Spleen (tissue), 11 donors: ENCODE measurements around the gene PDE4D. TPM values are rescaled to one million over a fixed set of nuclear protein-coding genes. Genes with fewer than 3 reads are reported as not detected.

Source experiments
- DNase-seq: peaks from one replicate; pipeline ENCODE4 v3.0.0-alpha.2; 2020
- H3K27ac ChIP-seq, 8 donors: fragments of 200-600 bp; sonication (generic) in 7 of 8; 1 replicate in 4 of 8; 2 replicates in 4 of 8; pipeline versions ENCODE4 v1.5.0 to v1.8.0; 2016 to 2021; ENCODE audit warnings: inconsistent platforms in 4 of 8, mild to moderate bottlenecking in 4 of 8, moderate library complexity in 1 of 8
- H3K27me3 ChIP-seq, 7 donors: fragments of 200-600 bp; sonication (generic) in 6 of 7; replicated peaks in 1 of 7; 1 replicate in 4 of 7; 2 replicates in 3 of 7; pipeline versions ENCODE4 v1.5.0 to v1.8.0; 2016 to 2021; ENCODE audit warnings: inconsistent platforms in 3 of 7, mild to moderate bottlenecking in 1 of 7
- H3K36me3 ChIP-seq, 6 donors: fragments of 200-600 bp; sonication (generic) in 5 of 6; 1 replicate in 4 of 6; 2 replicates in 2 of 6; pipeline versions ENCODE4 v1.5.0 to v1.8.0; 2016 to 2021; ENCODE audit warnings: inconsistent platforms in 2 of 6
- H3K4me1 ChIP-seq, 6 donors: fragments of 200-600 bp; sonication (generic) in 5 of 6; 1 replicate in 3 of 6; 2 replicates in 3 of 6; pipeline versions ENCODE4 v1.5.0 to v1.8.0; 2016 to 2021; ENCODE audit warnings: inconsistent platforms in 3 of 6
- H3K4me3 ChIP-seq, 8 donors: fragments of 200-600 bp; sonication (generic) in 7 of 8; 1 replicate in 4 of 8; 2 replicates in 4 of 8; pipeline versions ENCODE4 v1.5.0 to v1.8.0; 2016 to 2021; ENCODE audit warnings: inconsistent platforms in 4 of 8, mild to moderate bottlenecking in 4 of 8, moderate library complexity in 2 of 8
- H3K9me3 ChIP-seq, 8 donors: fragments of 200-600 bp; sonication (generic) in 7 of 8; 1 replicate in 4 of 8; 2 replicates in 4 of 8; pipeline versions ENCODE4 v1.5.0 to v1.8.0; 2016 to 2021; ENCODE audit warnings: inconsistent platforms in 4 of 8
- POLR2A ChIP-seq, 3 donors: fragments of 450-650 bp; IDR thresholded peaks; one replicate each; pipeline ENCODE4 v1.5.1; 2017; ENCODE audit warnings: antibody characterized with exemption in 3 of 3, mild to moderate bottlenecking in 1 of 3
- POLR2AphosphoS5 ChIP-seq, 3 donors: sonication (generic); formaldehyde crosslinking; IDR thresholded peaks; one replicate each; pipeline ENCODE4 v1.5.1; 2017; ENCODE audit warnings: antibody characterized with exemption in 3 of 3
- WGBS, 5 donors: extraction: QIAGEN DNeasy Blood & Tissue Kit in 3 of 5; methylation state at CpG; one replicate each; pipeline versions ENCODE4 v1.1.5 to v1.1.7; 2013 to 2018; 5-methylcytosine and 5-hydroxymethylcytosine counted together
- intact Hi-C: fragments of 100-400 bp; cut with DNase I; formaldehyde crosslinking; loops from one replicate; pipeline ENCODE4 v1.15.0; 2023; ENCODE audit warnings: low total_unique reads
- polyA plus RNA-seq, 3 donors: library from polyadenylated mRNA; stranded (reverse); fragments of 200-250 nt; gene quantifications; one replicate each; pipeline ENCODE4 v1.2.1, GENCODE V29; 2013
- total RNA-seq, 7 donors: library from RNA; depleted of rRNA in 3 of 7; stranded (reverse); fragments of >200 nt in 3 of 7; fragmentation: NEBNext Ultra II Directional in 4 of 7; extraction: Animal tissue kit (Norgen Biotek cat#: 25700) in 4 of 7; gene quantifications; one replicate each; pipeline versions ENCODE4 v1.1.0 to v1.2.1, GENCODE V29; 2016 to 2021
- TF ChIP-seq, protein P1 (sequence below), 11 experiments: fragments of 200-600 bp in 7 of 11; fragments of 450-650 bp in 4 of 11; sonication (generic) in 4 of 11; IDR thresholded peaks in 8 of 11; conservative IDR thresholded peaks in 3 of 11; 1 replicate in 7 of 11; 2 replicates in 4 of 11; pipeline versions ENCODE4 v1.4.0 to v1.8.0; 2016 to 2021; ENCODE audit warnings: antibody characterized with exemption in 11 of 11, inconsistent platforms in 4 of 11, mild to moderate bottlenecking in 1 of 11
- donor health status: healthy with polysubstance abuse.
- donor health status: DM: no; HTN: no; CAD: no; lungs with moderate emphysema.
- donor health status: DM: no; HTN: no; CAD: no.
- donor health status: Bipolar disorder and iron deficiency.
- donor health status: healthy.
- donor health status: DM: no; HTN: no; CAD: no.
- donor health status: DM: yes; HTN: yes; CAD: no.

PDE4D gene
- total and polyA plus RNA-seq, 10 donors: 0.88 to 51.8 (median 18.2) TPM

GRCh38 chr5:58933891-58934628 lies 959.5 kb downstream of the PDE4D start:
- no peak for TF ChIP-seq POLR2AphosphoS5 (IDR thresholded peaks at IDR 0.05)
- TF ChIP-seq POLR2A (IDR thresholded peaks at IDR 0.05): no peak
- TF ChIP-seq, protein P1, sequence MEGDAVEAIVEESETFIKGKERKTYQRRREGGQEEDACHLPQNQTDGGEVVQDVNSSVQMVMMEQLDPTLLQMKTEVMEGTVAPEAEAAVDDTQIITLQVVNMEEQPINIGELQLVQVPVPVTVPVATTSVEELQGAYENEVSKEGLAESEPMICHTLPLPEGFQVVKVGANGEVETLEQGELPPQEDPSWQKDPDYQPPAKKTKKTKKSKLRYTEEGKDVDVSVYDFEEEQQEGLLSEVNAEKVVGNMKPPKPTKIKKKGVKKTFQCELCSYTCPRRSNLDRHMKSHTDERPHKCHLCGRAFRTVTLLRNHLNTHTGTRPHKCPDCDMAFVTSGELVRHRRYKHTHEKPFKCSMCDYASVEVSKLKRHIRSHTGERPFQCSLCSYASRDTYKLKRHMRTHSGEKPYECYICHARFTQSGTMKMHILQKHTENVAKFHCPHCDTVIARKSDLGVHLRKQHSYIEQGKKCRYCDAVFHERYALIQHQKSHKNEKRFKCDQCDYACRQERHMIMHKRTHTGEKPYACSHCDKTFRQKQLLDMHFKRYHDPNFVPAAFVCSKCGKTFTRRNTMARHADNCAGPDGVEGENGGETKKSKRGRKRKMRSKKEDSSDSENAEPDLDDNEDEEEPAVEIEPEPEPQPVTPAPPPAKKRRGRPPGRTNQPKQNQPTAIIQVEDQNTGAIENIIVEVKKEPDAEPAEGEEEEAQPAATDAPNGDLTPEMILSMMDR (IDR thresholded peaks at IDR 0.05 in 8 of 11, conservative IDR thresholded peaks at IDR 0.05 in 3 of 11): no peak
- Histone ChIP-seq H3K27ac (peak overlapping the region in 3 of 8 donors; percentile 20 to 31 (median 21)), H3K27me3 (no peaks in the 10 kb centered on the region), H3K36me3 (no peaks in the 10 kb centered on the region), H3K4me1 (no peaks in the 10 kb centered on the region), H3K9me3 (no peaks in the 10 kb centered on the region), H3K4me3 (no peak overlapping the region)
- DNase-seq: no peak
- intact Hi-C loops: no loop called here
- 49 to 61% (median 55%) methylated on average over 6 of the region's 6 CpGs for WGBS, 5 donors

DNA sequence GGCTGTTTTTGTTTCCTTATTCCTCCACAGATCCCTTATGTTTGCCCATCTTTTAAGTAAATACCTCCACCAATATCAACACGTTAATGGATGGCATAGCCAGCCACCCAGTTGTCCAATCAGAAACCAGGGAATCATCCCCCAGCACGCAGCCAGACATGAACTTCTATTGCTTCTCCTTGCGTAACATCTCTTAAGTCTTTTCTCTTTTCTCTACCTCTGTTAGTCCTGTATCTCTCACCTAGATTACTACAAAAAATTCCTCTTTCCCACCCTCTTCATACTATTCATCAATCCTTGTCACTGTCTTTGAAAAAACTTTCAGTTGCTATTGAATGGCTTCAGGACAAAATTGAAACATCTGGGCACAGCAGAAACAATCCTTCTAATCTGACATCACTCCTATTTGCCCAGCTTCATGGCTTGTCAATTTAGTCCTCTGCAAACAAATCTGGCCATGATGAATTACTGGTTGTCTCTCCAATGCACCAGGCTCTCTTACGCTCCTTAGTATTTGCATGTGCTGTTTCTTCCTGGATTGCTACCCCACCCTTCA lies 961.4 kb downstream of the PDE4D start:
- Histone ChIP-seq H3K4me1 (peaks cover 0 to 1% (median under 1%) of the 10 kb centered on the region in 6 donors), H3K4me3 (no peak overlapping the region), H3K9me3 (no peaks in the 10 kb centered on the region), H3K27ac (no peak overlapping the region), H3K27me3 (no peaks in the 10 kb centered on the region), H3K36me3 (no peaks in the 10 kb centered on the region)
- 66 to 92% (median 81%) methylated on average over 4 of the region's 4 CpGs for whole genome bisulfite sequencing, 5 donors
- intact Hi-C loops: no loop called here
- TF ChIP-seq, protein P1 (IDR thresholded peaks at IDR 0.05 in 8 of 11, conservative IDR thresholded peaks at IDR 0.05 in 3 of 11): no peak
- TF ChIP-seq POLR2A (IDR thresholded peaks at IDR 0.05) (no peak), POLR2AphosphoS5 (IDR thresholded peaks at IDR 0.05) (no peak)
- no peak for DNase-seq

- no peaks in the 10 kb centered on the region for H3K9me3 ChIP-seq
- H3K27me3 ChIP-seq: no peaks in the 10 kb centered on the region
- TF ChIP-seq POLR2AphosphoS5 (IDR thresholded peaks at IDR 0.05) (no peak), POLR2A (IDR thresholded peaks at IDR 0.05) (no peak)
- TF ChIP-seq, protein P1 (IDR thresholded peaks at IDR 0.05 in 8 of 11, conservative IDR thresholded peaks at IDR 0.05 in 3 of 11): no peak
- peaks cover 0 to 18% (median 8%) of the 10 kb centered on the region in 6 donors for H3K4me1 ChIP-seq
- no peak for DNase-seq
- intact Hi-C loops: no loop called here
- no peak overlapping the region for H3K27ac ChIP-seq
- H3K4me3 ChIP-seq: no peak overlapping the region
- no peaks in the 10 kb centered on the region for H3K36me3 ChIP-seq
- 80 to 85% (median 82%) methylated on average over 3 of the region's 3 CpGs for WGBS, 5 donors
Observed at GRCh38 chr5:58930520-58930919, 963.0 kb downstream of the PDE4D start.

DNA sequence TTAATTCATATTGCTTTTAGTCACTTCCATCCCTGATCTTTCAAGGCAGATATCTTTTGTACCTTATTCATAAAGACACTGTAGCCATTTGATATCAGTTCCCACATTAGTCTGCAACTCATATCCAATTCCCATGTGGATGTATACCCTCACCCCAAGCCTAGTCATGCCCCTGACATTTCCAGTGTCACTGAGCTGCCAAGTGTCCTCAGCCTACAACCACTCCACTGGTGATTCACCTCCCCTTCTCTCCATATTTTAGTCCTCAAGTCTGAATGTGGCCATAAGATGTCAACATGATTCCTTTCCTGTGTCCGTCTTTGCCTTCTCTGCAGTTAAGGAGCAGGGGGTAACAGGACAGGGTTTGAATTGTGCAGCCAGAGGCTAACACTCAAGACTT lies 963.8 kb downstream of the PDE4D start:
- Histone ChIP-seq H3K9me3 (no peaks in the 10 kb centered on the region), H3K27me3 (no peaks in the 10 kb centered on the region), H3K4me3 (no peak overlapping the region), H3K36me3 (no peaks in the 10 kb centered on the region), H3K4me1 (peaks cover 0 to 18% (median 8%) of the 10 kb centered on the region in 6 donors), H3K27ac (no peak overlapping the region)
- WGBS, 5 donors: 92 to 100% (median 95%) methylated on average over 1 of the region's 1 CpG
- TF ChIP-seq POLR2A (IDR thresholded peaks at IDR 0.05) (no peak), POLR2AphosphoS5 (IDR thresholded peaks at IDR 0.05) (no peak)
- TF ChIP-seq, protein P1 (IDR thresholded peaks at IDR 0.05 in 8 of 11, conservative IDR thresholded peaks at IDR 0.05 in 3 of 11): no peak
- intact Hi-C loops: no loop called here
- DNase-seq: no peak
